Osteocyte (in vitro differentiated cells): ENCODE data around the gene ADCK2. TPM values are rescaled to one million over a fixed set of nuclear protein-coding genes. Genes with fewer than 3 reads are reported as not detected.
"Not testable (repeated sequence)": the region's sequence is repeated elsewhere in the genome, so short reads cannot be mapped to it uniquely, and the experiment has no call there.

ENCODE experiments used
- DNase-seq: peaks from one replicate; pipeline ENCODE4 v3.0.0; 2021; ENCODE audit warnings: mixed read lengths; ENCODE audit not compliant: unreplicated experiment; ENCODE audit errors: extremely low spot score
- H3K27ac Mint-ChIP-seq: one replicate; pipeline ENCODE4 v1.8.0; 2021; ENCODE audit warnings: mild to moderate bottlenecking, mixed read lengths; ENCODE audit not compliant: unreplicated experiment
- H3K27me3 Mint-ChIP-seq: one replicate; pipeline ENCODE4 v1.8.0; 2021; ENCODE audit warnings: mixed read lengths; ENCODE audit not compliant: unreplicated experiment
- H3K36me3 Mint-ChIP-seq: one replicate; pipeline ENCODE4 v1.8.0; 2021; ENCODE audit warnings: mixed read lengths; ENCODE audit not compliant: unreplicated experiment
- H3K4me1 Mint-ChIP-seq: one replicate; pipeline ENCODE4 v1.8.0; 2021; ENCODE audit warnings: mixed read lengths; ENCODE audit not compliant: unreplicated experiment
- H3K4me3 Mint-ChIP-seq: one replicate; pipeline ENCODE4 v1.8.0; 2021; ENCODE audit warnings: mild to moderate bottlenecking, moderate library complexity, mixed read lengths; ENCODE audit not compliant: unreplicated experiment
- H3K9me3 Mint-ChIP-seq: one replicate; pipeline ENCODE4 v1.8.0; 2021; ENCODE audit warnings: mixed read lengths; ENCODE audit not compliant: unreplicated experiment
- CTCF ChIP-seq: fragments of 200-600 bp; sonication (generic); IDR thresholded peaks from 2 replicates; pipeline ENCODE4 v1.5.0; 2021; ENCODE audit warnings: antibody characterized with exemption, mild to moderate bottlenecking, moderate library complexity
- total RNA-seq: library from RNA; stranded (reverse); gene quantifications from 2 replicates; pipeline ENCODE4 v1.2.1, GENCODE V29; 2021

ADCK2 gene
- total RNA-seq, 1 donor from 2014 or later: 25.7 TPM

- Mint-ChIP-seq H3K4me1 (peaks cover 13% of the 10 kb centered on the region), H3K4me3 (no peak overlapping the region), H3K9me3 (no peaks in the 10 kb centered on the region), H3K27me3 (no peaks in the 10 kb centered on the region), H3K27ac (no peak overlapping the region), H3K36me3 (peaks cover 29% of the 10 kb centered on the region)
- TF ChIP-seq CTCF: no peak
- DNase-seq: no peak
Observed at GRCh38 chr7:140702774-140703173, 30.0 kb downstream of the ADCK2 start.

GRCh38 chr7:140704205-140704604, 31.5 kb downstream of the ADCK2 start:
- no peak for TF ChIP-seq CTCF
- Mint-ChIP-seq H3K4me1 (peaks cover 3% of the 10 kb centered on the region), H3K9me3 (no peaks in the 10 kb centered on the region), H3K27me3 (no peaks in the 10 kb centered on the region), H3K27ac (no peak overlapping the region), H3K4me3 (no peak overlapping the region), H3K36me3 (peaks cover 33% of the 10 kb centered on the region)
- peak; percentile 21 for DNase-seq

DNA sequence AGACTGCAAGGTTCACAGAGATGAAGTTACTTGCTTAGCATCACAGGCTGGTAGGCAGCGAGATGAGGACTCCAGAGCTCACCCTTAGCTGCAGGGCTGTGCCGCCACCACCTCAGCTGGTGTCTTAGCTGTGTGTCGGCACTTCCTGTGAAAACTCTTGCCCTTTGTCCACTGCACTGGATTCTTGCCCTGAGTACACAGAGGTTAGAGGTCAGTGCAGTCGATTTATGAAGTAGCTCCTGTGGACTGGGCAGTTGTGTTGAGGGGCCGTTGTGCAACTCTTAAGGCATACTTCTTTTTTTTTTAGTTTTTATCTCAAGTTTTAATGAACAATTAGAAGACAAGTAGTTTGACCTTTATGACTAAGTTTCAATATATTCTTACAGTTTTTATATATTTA, 34.4 kb downstream of the ADCK2 start:
- no peaks in the 10 kb centered on the region for H3K4me1 Mint-ChIP-seq
- H3K9me3 Mint-ChIP-seq: peaks cover 5% of the 10 kb centered on the region
- H3K36me3 Mint-ChIP-seq: peaks cover 39% of the 10 kb centered on the region
- no peak overlapping the region for H3K27ac Mint-ChIP-seq
- no peak overlapping the region for H3K4me3 Mint-ChIP-seq
- no peaks in the 10 kb centered on the region for H3K27me3 Mint-ChIP-seq
- DNase-seq: no peak
- no peak for TF ChIP-seq CTCF

DNA sequence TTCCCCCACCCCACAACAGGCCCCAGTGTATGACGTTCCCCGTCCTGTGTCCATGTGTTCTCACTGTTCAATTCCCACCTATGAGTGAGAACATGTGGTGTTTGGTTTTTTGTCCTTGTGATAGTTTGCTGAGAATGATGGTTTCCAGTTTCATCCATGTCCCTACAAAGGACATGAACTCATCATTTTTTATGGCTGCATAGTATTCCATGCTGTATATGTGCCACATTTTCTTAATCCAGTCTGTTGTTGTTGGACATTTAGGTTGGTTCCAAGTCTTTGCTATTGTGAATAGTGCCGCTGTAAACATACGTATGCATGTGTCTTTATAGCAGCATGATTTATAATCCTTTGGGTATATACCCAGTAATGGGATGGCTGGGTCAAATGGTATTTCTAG, 36.0 kb downstream of the ADCK2 start:
- not testable (repeated sequence) for H3K9me3 Mint-ChIP-seq, H3K27ac Mint-ChIP-seq, H3K4me3 Mint-ChIP-seq, DNase-seq, H3K4me1 Mint-ChIP-seq, H3K27me3 Mint-ChIP-seq
- H3K36me3 Mint-ChIP-seq: peaks cover 42% of the 10 kb centered on the region

DNA sequence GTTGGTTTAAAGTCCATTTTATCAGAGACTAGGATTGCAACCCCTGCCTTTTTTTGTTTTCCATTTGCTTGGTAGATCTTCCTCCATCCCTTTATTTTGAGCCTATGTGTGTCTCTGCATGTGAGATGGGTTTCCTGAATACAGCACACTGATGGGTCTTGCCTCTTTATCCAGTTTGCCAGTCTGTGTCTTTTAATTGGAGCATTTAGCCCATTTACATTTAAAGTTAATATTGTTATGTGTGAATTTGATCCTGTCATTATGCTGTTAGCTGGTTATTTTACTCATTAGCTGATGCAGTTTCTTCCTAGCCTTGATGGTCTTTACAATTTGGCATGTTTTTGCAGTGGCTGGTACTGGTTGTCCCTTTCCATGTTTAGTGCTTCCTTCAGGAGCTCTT, 39.6 kb downstream of the ADCK2 start:
- H3K4me1 Mint-ChIP-seq, DNase-seq, H3K9me3 Mint-ChIP-seq, H3K27me3 Mint-ChIP-seq, H3K4me3 Mint-ChIP-seq, H3K27ac Mint-ChIP-seq: not testable (repeated sequence)
- H3K36me3 Mint-ChIP-seq: peaks cover 32% of the 10 kb centered on the region

DNA sequence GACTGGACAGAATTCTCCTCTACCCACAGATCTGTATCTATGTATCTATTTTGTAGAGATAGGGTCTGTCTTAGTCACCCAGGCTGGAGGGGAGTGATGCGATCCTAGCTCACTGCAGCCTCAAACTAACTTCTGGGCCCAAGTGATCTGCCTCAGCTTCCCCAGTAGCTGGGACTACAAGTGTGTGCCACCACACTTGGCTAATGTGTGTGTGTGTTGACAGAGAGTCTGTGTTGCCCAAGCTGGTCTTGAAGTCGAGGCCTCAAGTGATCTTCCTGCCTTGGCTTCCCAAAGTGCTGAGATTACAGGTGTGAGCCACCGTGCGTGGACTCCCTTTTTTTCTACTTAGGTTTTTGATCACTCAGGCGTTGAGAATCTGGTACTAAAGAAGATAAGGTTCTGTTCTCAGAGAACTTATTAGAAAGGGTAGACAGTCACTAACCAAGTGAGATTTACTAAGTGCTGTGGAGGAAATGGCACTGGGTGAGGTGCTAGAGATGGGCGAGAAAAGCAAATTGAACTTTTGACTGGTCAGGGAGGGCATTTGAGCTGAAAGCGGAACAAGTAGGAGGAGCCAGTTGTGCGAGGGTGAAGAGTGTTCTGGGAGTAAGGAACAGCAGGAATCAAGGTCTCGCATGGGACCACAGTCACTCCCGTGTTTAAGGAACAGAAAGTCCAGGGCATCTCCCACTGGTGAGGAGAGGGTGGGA, 41.7 kb downstream of the ADCK2 start:
- H3K9me3 Mint-ChIP-seq: peaks cover 5% of the 10 kb centered on the region
- no peak overlapping the region for H3K27ac Mint-ChIP-seq
- H3K36me3 Mint-ChIP-seq: peaks cover 29% of the 10 kb centered on the region
- no peaks in the 10 kb centered on the region for H3K4me1 Mint-ChIP-seq
- no peaks in the 10 kb centered on the region for H3K27me3 Mint-ChIP-seq
- no peak for TF ChIP-seq CTCF
- no peak for DNase-seq
- no peak overlapping the region for H3K4me3 Mint-ChIP-seq
